HT-29 (cell line): ENCODE measurements around the gene SKIC2. TPM values are rescaled to one million over a fixed set of nuclear protein-coding genes. Genes with fewer than 3 reads are reported as not detected.
"Not testable (repeated sequence)": the region's sequence is repeated elsewhere in the genome, so short reads cannot be mapped to it uniquely, and the experiment has no call there.

Source experiments
- DNase-seq: peaks from one replicate; pipeline ENCODE4 v3.0.0-alpha.2; 2015; ENCODE audit warnings: low spot score
- small RNA-seq: library from RNA; depleted of rRNA; stranded (forward); fragments of <200 nt; gene quantifications from one replicate; pipeline ENCODE3, GENCODE V24; 2014
- total RNA-seq: library from RNA; depleted of rRNA; stranded (reverse); fragments of >200 nt; shearing (Covaris generic); gene quantifications from 2 replicates; pipeline ENCODE4 v1.2.3, GENCODE V29; 2014; rRNA removed

SKIC2 gene
- total RNA-seq, 1 experiment from 2014 or later = 62.5 TPM

GRCh38 chr6:32003301-32003700 is 44.3 kb downstream of the SKIC2 start:
- not testable (repeated sequence) for DNase-seq

DNA sequence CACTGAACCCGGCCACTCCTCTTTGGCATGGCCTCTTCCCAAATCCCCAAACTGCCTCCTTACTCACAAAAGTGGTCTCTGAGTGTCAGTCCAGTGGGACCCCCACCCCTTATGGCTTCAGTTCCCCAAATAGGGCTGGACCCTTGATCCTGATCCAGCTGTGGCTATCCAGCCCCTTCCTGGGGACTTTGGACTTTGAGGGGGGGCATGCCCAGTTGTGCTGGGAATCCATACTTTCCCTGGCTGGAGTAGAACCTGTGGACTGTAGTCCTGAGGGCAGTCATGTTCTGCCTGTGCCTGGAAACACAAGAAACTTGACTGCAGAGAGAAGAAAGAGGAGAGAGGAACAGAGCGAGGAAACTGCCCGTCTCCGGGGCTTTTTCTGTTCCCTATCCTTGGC is 45.4 kb downstream of the SKIC2 start:
- DNase-seq = not testable (repeated sequence)

GRCh38 chr6:32004864-32005537 is 46.0 kb downstream of the SKIC2 start:
- DNase-seq = not testable (repeated sequence)

- peak; percentile 2 for DNase-seq
These were observed 46.5 kb downstream of the SKIC2 start for GRCh38 chr6:32005538-32005880.

- DNase-seq = not testable (repeated sequence)
These were observed 47.1 kb downstream of the SKIC2 start for GRCh38 chr6:32005991-32006529.

DNA sequence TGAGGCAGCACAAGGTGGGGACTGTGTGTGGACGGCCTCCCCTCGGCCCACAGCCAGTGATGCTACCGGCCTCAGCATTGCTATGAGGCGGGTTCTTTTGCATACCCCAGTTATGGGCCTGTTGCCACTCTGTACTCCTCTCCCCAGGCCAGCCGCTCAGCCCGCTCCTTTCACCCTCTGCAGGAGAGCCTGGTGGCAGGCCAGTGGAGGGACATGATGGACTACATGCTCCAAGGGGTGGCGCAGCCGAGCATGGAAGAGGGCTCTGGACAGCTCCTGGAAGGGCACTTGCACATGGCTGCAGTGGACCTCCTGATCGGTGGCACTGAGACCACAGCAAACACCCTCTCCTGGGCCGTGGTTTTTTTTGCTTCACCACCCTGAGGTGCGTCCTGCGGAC is 48.1 kb downstream of the SKIC2 start:
- not testable (repeated sequence) for DNase-seq

GRCh38 chr6:32008037-32008436 is 49.1 kb downstream of the SKIC2 start:
- DNase-seq = not testable (repeated sequence)

DNA sequence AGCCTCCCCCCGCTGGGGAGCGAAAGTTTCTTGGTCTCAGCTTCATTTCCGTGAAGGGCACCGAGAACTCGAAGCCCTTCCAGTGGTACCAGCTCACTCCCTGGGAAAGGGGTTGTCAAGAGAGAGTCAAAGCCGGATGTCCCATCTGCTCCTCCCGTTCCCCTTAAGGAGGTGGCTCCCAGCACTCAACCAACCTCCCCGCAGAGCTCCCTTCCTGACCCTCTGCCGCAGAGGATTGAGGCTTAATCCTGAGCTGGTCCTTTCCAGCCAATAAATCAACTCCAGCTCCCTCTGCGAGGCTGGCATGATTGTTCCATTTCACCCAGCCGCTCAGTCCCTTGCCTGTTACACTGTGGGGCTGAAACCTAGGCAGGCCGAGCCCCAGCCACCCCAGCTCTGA is 49.6 kb downstream of the SKIC2 start:
- DNase-seq = not testable (repeated sequence)

GRCh38 chr6:32009537-32009936 is 50.6 kb downstream of the SKIC2 start:
- not testable (repeated sequence) for DNase-seq

DNA sequence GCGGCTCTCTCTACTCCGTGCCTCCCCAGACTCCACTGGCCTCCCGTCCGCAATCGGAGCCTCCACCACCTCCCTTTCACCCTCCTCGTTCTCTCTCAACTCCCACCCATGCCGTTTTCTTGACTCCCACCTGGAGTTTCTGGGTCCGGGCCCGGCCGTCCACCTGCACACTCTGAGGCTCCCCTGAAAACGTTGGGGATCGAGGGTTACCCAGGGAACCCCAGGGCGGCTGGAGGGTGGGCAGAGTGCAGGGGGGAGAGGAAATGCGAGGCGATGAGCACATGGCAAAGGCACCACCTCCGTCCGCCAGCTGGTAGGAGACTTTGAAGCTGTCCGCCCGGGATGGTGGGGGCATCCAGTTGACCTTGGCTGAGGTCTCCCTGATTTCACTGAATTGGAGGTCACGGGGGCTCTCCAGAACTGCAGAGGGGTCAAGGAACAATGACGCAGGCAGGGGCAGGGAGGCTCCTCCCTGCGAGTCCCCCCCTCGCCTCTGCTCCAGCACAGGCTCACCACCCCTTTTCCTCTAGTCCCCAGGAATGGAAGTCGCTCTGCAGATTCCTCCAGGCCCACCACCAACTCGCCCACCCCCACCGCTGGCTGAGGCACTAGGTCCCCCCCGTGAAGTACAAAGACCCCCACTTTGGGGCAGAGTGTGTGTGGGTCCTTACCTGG is 52.0 kb downstream of the SKIC2 start:
- DNase-seq = not testable (repeated sequence)

GRCh38 chr6:32012941-32013617 is 54.1 kb downstream of the SKIC2 start:
- DNase-seq = not testable (repeated sequence)

GRCh38 chr6:32013738-32014137 is 54.8 kb downstream of the SKIC2 start:
- not testable (repeated sequence) for DNase-seq

DNA sequence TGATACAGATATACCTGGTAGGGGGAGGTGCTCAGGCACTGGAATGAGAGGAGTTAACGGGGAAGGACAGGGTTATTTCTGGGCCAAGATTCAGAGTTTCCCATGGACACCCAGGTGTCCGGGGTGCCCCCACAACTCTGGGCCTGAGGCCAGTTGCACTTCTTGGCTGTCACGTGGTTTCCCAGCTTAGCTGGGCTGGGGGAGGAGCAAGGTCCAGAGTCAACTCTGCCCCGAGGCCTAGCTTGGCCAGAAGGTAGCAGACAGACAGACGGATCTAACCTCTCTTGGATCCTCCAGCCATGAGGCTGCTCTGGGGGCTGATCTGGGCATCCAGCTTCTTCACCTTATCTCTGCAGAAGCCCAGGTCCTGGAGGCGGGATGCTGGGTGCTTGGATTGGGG is 55.6 kb downstream of the SKIC2 start, which contains the start of gene C4B:
TSS of gene C4B (plus strand) at position 249 of the 400 bp plus-strand sequence. CDS start at position 300, 51 bp downstream.
- DNase-seq = not testable (repeated sequence)

Small RNA genes within 50 kb of the gene (small RNA-seq; reads per million reads assigned to genes)
- not detected for gene AL645922.1

Other genes starting within 250 kb of the SKIC2 start
- gene LY6G6D, start 243.8 kb upstream of the SKIC2 start, total RNA-seq = not detected in 2 replicates
- gene LY6G6C, start 237.4 kb upstream of the SKIC2 start, total RNA-seq = not detected in 2 replicates
- 0.18 TPM in 1 of 2 replicates, not detected in the other for gene MPIG6B, start 235.8 kb upstream of the SKIC2 start, total RNA-seq
- 107 and 116 TPM in 2 replicates for gene DDAH2, start 229.9 kb upstream of the SKIC2 start, total RNA-seq
- gene CLIC1, start 222.6 kb upstream of the SKIC2 start, total RNA-seq = 914 and 960 TPM in 2 replicates
- 19.6 and 20.9 TPM in 2 replicates for gene MSH5, start 219.2 kb upstream of the SKIC2 start, total RNA-seq
- gene SAPCD1, start 196.5 kb upstream of the SKIC2 start, total RNA-seq = 6.3 and 11.6 TPM in 2 replicates
- gene VWA7, start 181.8 kb upstream of the SKIC2 start, total RNA-seq = 5.6 and 11.2 TPM in 2 replicates
- gene VARS1, start 163.4 kb upstream of the SKIC2 start, total RNA-seq = 128 and 138 TPM in 2 replicates
- gene LSM2, start 152.2 kb upstream of the SKIC2 start, total RNA-seq = 77.4 and 93.6 TPM in 2 replicates
- 0.64 and 1.3 TPM in 2 replicates for gene HSPA1L, start 143.9 kb upstream of the SKIC2 start, total RNA-seq
- gene HSPA1A, start 143.6 kb upstream of the SKIC2 start, total RNA-seq = 379 and 403 TPM in 2 replicates
- gene HSPA1B, start 131.4 kb upstream of the SKIC2 start, total RNA-seq = 655 TPM in 2 replicates
- 82.3 and 87.1 TPM in 2 replicates for gene NEU1, start 96.4 kb upstream of the SKIC2 start, total RNA-seq
- gene SLC44A4, start 80.2 kb upstream of the SKIC2 start, total RNA-seq = 101 and 124 TPM in 2 replicates
- 85.9 and 98.5 TPM in 2 replicates for gene EHMT2, start 61.5 kb upstream of the SKIC2 start, total RNA-seq
- gene ZBTB12, start 57.1 kb upstream of the SKIC2 start, total RNA-seq = 12.6 and 13.6 TPM in 2 replicates
- gene C2, start 31.5 kb upstream of the SKIC2 start, total RNA-seq = 0.28 and 0.91 TPM in 2 replicates
- 2.0 and 2.6 TPM in 2 replicates for gene CFB, start 13.1 kb upstream of the SKIC2 start, total RNA-seq
- 85.4 and 103 TPM in 2 replicates for gene NELFE, start 204 bp upstream of the SKIC2 start, total RNA-seq
- 54.8 and 61.6 TPM in 2 replicates for gene DXO, start 13.0 kb downstream of the SKIC2 start, total RNA-seq
- 0.57 and 1.9 TPM in 2 replicates for gene C4A, start 22.9 kb downstream of the SKIC2 start, total RNA-seq
- gene C4B, start 55.6 kb downstream of the SKIC2 start, total RNA-seq = 1.4 and 1.9 TPM in 2 replicates
- gene CYP21A2, start 79.2 kb downstream of the SKIC2 start, total RNA-seq = not detected in 2 replicates
- 0.03 TPM in 1 of 2 replicates, not detected in the other for gene TNXB, start 150.2 kb downstream of the SKIC2 start, total RNA-seq
- 55.7 and 60.0 TPM in 2 replicates for gene ATF6B, start 169.1 kb downstream of the SKIC2 start, total RNA-seq
- gene FKBPL, start 171.1 kb downstream of the SKIC2 start, total RNA-seq = 5.2 and 7.4 TPM in 2 replicates
- not detected in 2 replicates for gene PRRT1, start 192.8 kb downstream of the SKIC2 start, total RNA-seq
- gene PPT2, start 195.0 kb downstream of the SKIC2 start, total RNA-seq = 19.7 and 56.2 TPM in 2 replicates
- gene EGFL8, start 205.4 kb downstream of the SKIC2 start, total RNA-seq = 4.5 and 6.6 TPM in 2 replicates
- 48.6 and 52.8 TPM in 2 replicates for gene AGPAT1, start 216.9 kb downstream of the SKIC2 start, total RNA-seq
- gene RNF5, start 219.2 kb downstream of the SKIC2 start, total RNA-seq = 45.4 and 50.5 TPM in 2 replicates
- 3.0 and 4.9 TPM in 2 replicates for gene AGER, start 225.1 kb downstream of the SKIC2 start, total RNA-seq
- gene PBX2, start 231.0 kb downstream of the SKIC2 start, total RNA-seq = 16.6 and 18.7 TPM in 2 replicates
- 2.2 and 4.7 TPM in 2 replicates for gene GPSM3, start 233.5 kb downstream of the SKIC2 start, total RNA-seq